CD4-positive, alpha-beta memory T cell (primary cell): ENCODE measurements around the gene NPLOC4. TPM values are rescaled to one million over a fixed set of nuclear protein-coding genes. Genes with fewer than 3 reads are reported as not detected.

Experiments used
- CTCF ChIA-PET: fragments of 350-600 bp; sonication (Branson Sonifier 250); formaldehyde crosslinking; loops from one replicate; lab custom pipeline; 2021; ENCODE audit warnings: inconsistent platforms; ENCODE audit not compliant: partially characterized antibody; lab: Charles Lee
- POLR2A ChIA-PET: fragments of 350-600 bp; sonication (Branson Sonifier 250); formaldehyde crosslinking; loops from one replicate; lab custom pipeline; 2021; ENCODE audit not compliant: partially characterized antibody; lab: Charles Lee
- DNase-seq, 5 donors: peaks; one replicate each; pipeline versions ENCODE4 v3.0.0 to v3.0.0-alpha.2; 2020 to 2022; ENCODE audit warnings: mixed read lengths in 1 of 5
- H3K27ac ChIP-seq: one replicate; pipeline ENCODE4 v1.7.0; 2013; ENCODE audit warnings: low read depth, low read length
- H3K27me3 ChIP-seq: 2 replicates; pipeline ENCODE4 v1.7.0; 2013; ENCODE audit warnings: mild to moderate bottlenecking, low read length, moderate library complexity; ENCODE audit not compliant: insufficient read depth
- H3K36me3 ChIP-seq: 2 replicates; pipeline ENCODE4 v1.7.0; 2013; ENCODE audit warnings: mild to moderate bottlenecking, low read length, moderate library complexity; ENCODE audit not compliant: insufficient read depth
- H3K4me1 ChIP-seq: 2 replicates; pipeline ENCODE4 v1.7.0; 2013; ENCODE audit warnings: mild to moderate bottlenecking, low read length, moderate library complexity; ENCODE audit not compliant: insufficient read depth
- H3K4me3 ChIP-seq, 2 donors: one replicate each; pipeline ENCODE4 v1.7.0; 2013; ENCODE audit warnings: low read length in 2 of 2, mild to moderate bottlenecking in 1 of 2
- H3K9me3 ChIP-seq, 2 donors: one replicate each; pipeline ENCODE4 v1.7.0; 2013; ENCODE audit warnings: low read length in 2 of 2, control low read depth in 1 of 2; ENCODE audit not compliant: control insufficient read depth in 1 of 2
- H3K27ac Mint-ChIP-seq, 7 donors: one replicate each; pipeline ENCODE4 v1.8.0; 2020 to 2021; ENCODE audit warnings: mixed read lengths in 7 of 7, mild to moderate bottlenecking in 6 of 7, inconsistent platforms in 3 of 7, moderate library complexity in 3 of 7
- H3K27me3 Mint-ChIP-seq, 2 donors: one replicate each; pipeline ENCODE4 v1.8.0; 2020 to 2021; ENCODE audit warnings: mixed read lengths in 2 of 2
- H3K36me3 Mint-ChIP-seq, 2 donors: one replicate each; pipeline ENCODE4 v1.8.0; 2020 to 2021; ENCODE audit warnings: mixed read lengths in 2 of 2, inconsistent platforms in 1 of 2, mild to moderate bottlenecking in 1 of 2
- H3K4me1 Mint-ChIP-seq, 4 donors: one replicate each; pipeline ENCODE4 v1.8.0; 2020 to 2021; ENCODE audit warnings: mixed read lengths in 4 of 4, mild to moderate bottlenecking in 1 of 4
- H3K4me3 Mint-ChIP-seq, 8 donors: one replicate each; pipeline ENCODE4 v1.8.0; 2020 to 2021; ENCODE audit warnings: mixed read lengths in 8 of 8, mild to moderate bottlenecking in 7 of 8, moderate library complexity in 6 of 8, inconsistent platforms in 3 of 8
- H3K9me3 Mint-ChIP-seq, 8 donors: one replicate each; pipeline ENCODE4 v1.8.0; 2020 to 2021; ENCODE audit warnings: mixed read lengths in 8 of 8, mild to moderate bottlenecking in 5 of 8, inconsistent platforms in 3 of 8, moderate library complexity in 1 of 8
- intact Hi-C: fragments of 100-400 bp; cut with micrococcal nuclease; formaldehyde crosslinking; loops from one replicate; pipeline ENCODE4 v1.15.1; 2023
- polyA plus RNA-seq, 2 donors: library from polyadenylated mRNA; unstranded; fragments of 300-500 nt; fragmentation: Illumina TruSeq; gene quantifications; one replicate each; pipeline ENCODE4 v1.2.3, GENCODE V29; 2021
- total RNA-seq, 2 experiments: library from RNA; stranded (reverse); gene quantifications; one replicate each; pipeline ENCODE4 v1.2.3, GENCODE V29; 2021

The NPLOC4 gene
- total and polyA plus RNA-seq, 4 experiments from 2014 or later = 61.1 to 105 (median 80.8) TPM

- Mint-ChIP-seq H3K27me3 (no peaks in the 10 kb centered on the region), H3K4me1 (peaks cover 8 to 26% (median 19%) of the 10 kb centered on the region in 4 donors), H3K9me3 (no peaks in the 10 kb centered on the region), H3K36me3 (no peaks in the 10 kb centered on the region), H3K27ac (peak overlapping the region in 1 of 7 donors; percentile 48), H3K4me3 (peak overlapping the region in 4 of 8 donors; percentile 39 to 72 (median 62))
- ChIA-PET POLR2A (interaction anchor here (0.7 to 4.8 kb wide), 12 partner anchors 10 to 1299 kb away, joined by 3 to 53 read pairs (median 3); partner anchors contain the start of genes BAHCC1, FAAP100, MCRIP1 and SLC38A10), CTCF (interaction anchor here (0.7 to 4.7 kb wide), 8 partner anchors 8 to 82 kb away, joined by 3 to 42 read pairs (median 7); partner anchors contain the start of gene FAAP100)
- Histone ChIP-seq H3K4me1 (peaks cover 37% of the 10 kb centered on the region), H3K27me3 (no peaks in the 10 kb centered on the region), H3K9me3 (no peaks in the 10 kb centered on the region), H3K27ac (peak overlapping the region; percentile 43), H3K36me3 (no peaks in the 10 kb centered on the region), H3K4me3 (peak overlapping the region in 1 of 2 donors; percentile 55)
- peak in 1 of 5 donors; percentile 15 for DNase-seq
- intact Hi-C loops = loop anchor here (1.0 kb wide), 1 partner anchor 34 kb away; no protein-coding TSS in a partner anchor
Measured at GRCh38 chr17:81518785-81519283, 118.1 kb downstream of the NPLOC4 start.

- Histone ChIP-seq H3K4me1 (peaks cover 37% of the 10 kb centered on the region), H3K9me3 (no peaks in the 10 kb centered on the region), H3K27ac (no peak overlapping the region), H3K4me3 (peak overlapping the region in 1 of 2 donors; percentile 55), H3K27me3 (no peaks in the 10 kb centered on the region), H3K36me3 (no peaks in the 10 kb centered on the region)
- H3K4me1 Mint-ChIP-seq = peaks cover 8 to 30% (median 20%) of the 10 kb centered on the region in 4 donors
- H3K27ac Mint-ChIP-seq = peak overlapping the region in 6 of 7 donors; percentile 66 to 89 (median 72)
- peak in 1 of 5 donors; percentile 34 for DNase-seq
- no peaks in the 10 kb centered on the region for H3K36me3 Mint-ChIP-seq
- intact Hi-C loops = no loop called here
- CTCF ChIA-PET = interaction anchor here (1.2 to 4.7 kb wide), 6 partner anchors 10 to 83 kb away, joined by 3 to 42 read pairs (median 10); partner anchors contain the start of gene FAAP100
- H3K27me3 Mint-ChIP-seq = no peaks in the 10 kb centered on the region
- POLR2A ChIA-PET = interaction anchor here (0.6 to 4.8 kb wide), 11 partner anchors 10 to 1299 kb away, joined by 3 to 53 read pairs (median 3); partner anchors contain the start of genes FAAP100, MCRIP1 and SLC38A10
- no peaks in the 10 kb centered on the region for H3K9me3 Mint-ChIP-seq
- H3K4me3 Mint-ChIP-seq = peak overlapping the region; percentile 65 to 75 (median 72)
Measured at GRCh38 chr17:81518113-81518784, 118.7 kb downstream of the NPLOC4 start.

- H3K4me1 Mint-ChIP-seq = peaks cover 8 to 30% (median 20%) of the 10 kb centered on the region in 4 donors
- H3K27ac Mint-ChIP-seq = peak overlapping the region in 4 of 7 donors; percentile 66 to 94 (median 78)
- intact Hi-C loops = no loop called here
- peak overlapping the region in 6 of 8 donors; percentile 67 to 75 (median 72) for H3K4me3 Mint-ChIP-seq
- Histone ChIP-seq H3K36me3 (no peaks in the 10 kb centered on the region), H3K4me3 (no peak overlapping the region), H3K27ac (no peak overlapping the region), H3K4me1 (peaks cover 37% of the 10 kb centered on the region), H3K27me3 (no peaks in the 10 kb centered on the region), H3K9me3 (no peaks in the 10 kb centered on the region)
- CTCF ChIA-PET = interaction anchor here (1.6 to 4.7 kb wide), 3 partner anchors 9 to 83 kb away, joined by 9 to 42 read pairs (median 13); no protein-coding TSS in a partner anchor
- no peaks in the 10 kb centered on the region for H3K9me3 Mint-ChIP-seq
- H3K36me3 Mint-ChIP-seq = no peaks in the 10 kb centered on the region
- peak in 1 of 5 donors; percentile 39 for DNase-seq
- H3K27me3 Mint-ChIP-seq = no peaks in the 10 kb centered on the region
- POLR2A ChIA-PET = interaction anchor here (0.6 to 4.8 kb wide), 6 partner anchors 9 to 377 kb away, joined by 3 to 53 read pairs (median 6); partner anchors contain the start of genes FAAP100, NDUFAF8 and TEPSIN
Measured at GRCh38 chr17:81517339-81518112, 119.4 kb downstream of the NPLOC4 start.

DNA sequence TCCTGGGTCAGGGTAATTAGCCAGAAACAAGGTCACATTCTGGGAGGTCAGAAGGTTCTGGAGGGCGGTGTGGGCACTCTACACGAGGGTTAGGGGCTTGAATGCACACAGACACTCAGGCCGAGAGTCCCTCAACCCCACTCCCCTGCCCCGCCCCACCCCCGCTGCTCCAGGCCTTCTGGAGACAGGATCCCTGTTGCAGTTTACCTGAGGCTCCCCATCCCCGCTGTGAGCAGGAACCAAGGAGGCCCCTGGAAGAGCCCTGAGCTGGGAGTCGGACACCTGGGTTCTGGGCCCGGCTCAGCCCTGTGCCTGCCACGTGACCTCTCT is 119.9 kb downstream of the NPLOC4 start:
- H3K4me1 ChIP-seq = peaks cover 37% of the 10 kb centered on the region

GRCh38 chr17:81516439-81516838 is 120.5 kb downstream of the NPLOC4 start:
- H3K4me3 ChIP-seq = no peak overlapping the region
- peak overlapping the region; percentile 13 to 94 (median 74) for H3K27ac Mint-ChIP-seq

More for the DNA sequence above, 119.9 kb downstream of the NPLOC4 start:
- ChIA-PET POLR2A (interaction anchor here (1.2 to 4.8 kb wide), 3 partner anchors 8 to 278 kb away, joined by 3 to 53 read pairs (median 27); partner anchors contain the start of genes FAAP100, NDUFAF8 and TEPSIN), CTCF (interaction anchor here (4.7 kb wide), 1 partner anchor 84 kb away, joined by 42 read pairs; no protein-coding TSS in a partner anchor)
- H3K36me3 ChIP-seq = peaks cover 1% of the 10 kb centered on the region
- H3K27me3 Mint-ChIP-seq = no peaks in the 10 kb centered on the region
- no peaks in the 10 kb centered on the region for H3K9me3 ChIP-seq
- peaks cover 0 to 2% (median 0%) of the 10 kb centered on the region in 8 donors for H3K9me3 Mint-ChIP-seq
- H3K27me3 ChIP-seq = no peaks in the 10 kb centered on the region
- DNase-seq = no peak
- no peak overlapping the region for H3K4me3 ChIP-seq
- intact Hi-C loops = no loop called here
- H3K27ac ChIP-seq = no peak overlapping the region
- peak overlapping the region in 4 of 7 donors; percentile 29 to 94 (median 75) for H3K27ac Mint-ChIP-seq
- H3K36me3 Mint-ChIP-seq = peaks cover 2 to 3% of the 10 kb centered on the region in 2 donors
- peak overlapping the region in 3 of 8 donors; percentile 13 to 61 (median 45) for H3K4me3 Mint-ChIP-seq
- H3K4me1 Mint-ChIP-seq = peaks cover 8 to 33% (median 20%) of the 10 kb centered on the region in 4 donors

DNA sequence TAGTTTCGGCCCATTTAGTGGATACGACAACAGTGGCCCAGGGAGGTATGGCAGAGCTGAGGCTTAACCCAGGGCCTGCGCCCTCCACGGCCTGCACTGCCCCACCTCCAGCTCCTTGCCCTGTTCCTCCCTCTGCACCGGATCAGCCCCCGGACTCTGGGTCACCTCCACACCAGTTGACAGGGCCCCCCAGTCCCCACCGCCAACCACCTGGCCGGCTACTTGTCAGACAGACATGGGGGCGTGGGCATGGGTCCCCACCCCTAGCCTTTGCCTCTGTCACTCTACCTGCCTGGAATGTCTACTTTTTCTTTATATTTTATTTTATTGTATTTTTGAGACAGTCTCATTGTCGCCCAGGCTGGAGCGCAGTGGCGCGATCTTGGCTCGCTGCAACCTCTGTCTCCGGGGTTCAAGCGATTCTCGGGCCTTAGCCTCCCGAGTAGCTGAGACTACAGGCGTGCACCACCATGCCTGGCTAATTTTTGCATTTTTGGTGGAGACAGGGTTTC is 121.3 kb downstream of the NPLOC4 start:
- peaks cover 38% of the 10 kb centered on the region for H3K4me1 ChIP-seq
- peaks cover 15% of the 10 kb centered on the region for H3K36me3 ChIP-seq
- Mint-ChIP-seq H3K4me3 (peak overlapping the region; percentile 82 to 94 (median 90)), H3K9me3 (peaks cover 0 to 16% (median 0%) of the 10 kb centered on the region in 8 donors), H3K27me3 (no peaks in the 10 kb centered on the region), H3K27ac (peak overlapping the region; percentile 92 to 96 (median 95)), H3K36me3 (peaks cover 16 to 17% of the 10 kb centered on the region in 2 donors), H3K4me1 (peaks cover 8 to 47% (median 28%) of the 10 kb centered on the region in 4 donors)
- intact Hi-C loops = no loop called here
- H3K27me3 ChIP-seq = no peaks in the 10 kb centered on the region
- peak overlapping the region; percentile 78 for H3K27ac ChIP-seq
- peak in 1 of 5 donors; percentile 30 for DNase-seq
- H3K4me3 ChIP-seq = peak overlapping the region; percentile 36 to 77
- H3K9me3 ChIP-seq = no peaks in the 10 kb centered on the region
- CTCF ChIA-PET = interaction anchor here (0.9 to 1.2 kb wide), 2 partner anchors 10 to 86 kb away, joined by 3 read pairs; no protein-coding TSS in a partner anchor
- POLR2A ChIA-PET = interaction anchor here (1.4 to 9.8 kb wide), 6 partner anchors 28 to 224 kb away, joined by 4 to 138 read pairs (median 5); partner anchors contain the start of genes FAAP100 and SLC38A10

More at GRCh38 chr17:81516439-81516838, 120.5 kb downstream of the NPLOC4 start:
- Mint-ChIP-seq H3K4me1 (peaks cover 8 to 38% (median 23%) of the 10 kb centered on the region in 4 donors), H3K27me3 (no peaks in the 10 kb centered on the region), H3K4me3 (peak overlapping the region in 7 of 8 donors; percentile 6 to 91 (median 61)), H3K36me3 (peaks cover 8% of the 10 kb centered on the region in 2 donors), H3K9me3 (peaks cover 0 to 8% (median 0%) of the 10 kb centered on the region in 8 donors)
- Histone ChIP-seq H3K36me3 (peaks cover 6% of the 10 kb centered on the region), H3K27ac (no peak overlapping the region), H3K27me3 (no peaks in the 10 kb centered on the region), H3K4me1 (peaks cover 37% of the 10 kb centered on the region), H3K9me3 (no peaks in the 10 kb centered on the region)
- intact Hi-C loops = no loop called here
- CTCF ChIA-PET = interaction anchor here (1.2 to 4.7 kb wide), 2 partner anchors 11 to 84 kb away, joined by 3 to 42 read pairs; no protein-coding TSS in a partner anchor
- POLR2A ChIA-PET = interaction anchor here (1.2 to 9.8 kb wide), 7 partner anchors 8 to 278 kb away, joined by 3 to 138 read pairs (median 6); partner anchors contain the start of genes FAAP100, NDUFAF8, SLC38A10 and TEPSIN
- peak in 1 of 5 donors; percentile 26 for DNase-seq
